Transverse colon (tissue), 4 donors: Measurements from ENCODE around the gene MPRIP. TPM values are rescaled to one million over a fixed set of nuclear protein-coding genes. Genes with fewer than 3 reads are reported as not detected.

Experiments
- DNase-seq: peaks from one replicate; pipeline ENCODE4 v3.0.0-alpha.2; 2019
- H3K27ac ChIP-seq, 4 donors: fragments of 200-600 bp; sonication (generic); 2 replicates each; pipeline ENCODE4 v1.5.1; 2016 to 2018; ENCODE audit warnings: inconsistent platforms in 4 of 4
- H3K27me3 ChIP-seq: fragments of 200-600 bp; sonication (generic); 2 replicates; pipeline ENCODE4 v1.5.1; 2017; ENCODE audit warnings: inconsistent platforms
- H3K36me3 ChIP-seq, 4 donors: fragments of 200-600 bp; sonication (generic); 2 replicates each; pipeline ENCODE4 v1.5.1; 2017 to 2019; ENCODE audit warnings: inconsistent platforms in 4 of 4
- H3K4me1 ChIP-seq, 4 donors: fragments of 200-600 bp; sonication (generic); 2 replicates each; pipeline ENCODE4 v1.5.1; 2017 to 2020; ENCODE audit warnings: inconsistent platforms in 4 of 4
- H3K4me3 ChIP-seq, 4 donors: fragments of 200-600 bp; sonication (generic); 1 replicate in 1 of 4; 2 replicates in 3 of 4; pipeline versions ENCODE4 v1.5.1 to v1.6.1; 2017 to 2019; ENCODE audit warnings: inconsistent platforms in 4 of 4
- H3K9me3 ChIP-seq, 2 donors: fragments of 200-600 bp; sonication (generic); 2 replicates each; pipeline ENCODE4 v1.5.1; 2017 to 2019; ENCODE audit warnings: inconsistent platforms in 2 of 2
- EP300 ChIP-seq: sonication (generic); formaldehyde crosslinking; IDR thresholded peaks from one replicate; pipeline ENCODE4 v1.6.1; 2017; ENCODE audit warnings: antibody characterized with exemption, low read depth
- POLR2A ChIP-seq: fragments of 450-650 bp; IDR thresholded peaks from one replicate; pipeline ENCODE4 v1.6.1; 2016; ENCODE audit warnings: antibody characterized with exemption, mild to moderate bottlenecking, moderate library complexity
- POLR2AphosphoS5 ChIP-seq, 3 donors: sonication (generic); formaldehyde crosslinking; IDR thresholded peaks; one replicate each; pipeline ENCODE4 v1.6.1; 2016; ENCODE audit warnings: antibody characterized with exemption in 3 of 3
- WGBS, 2 donors: methylation state at CpG; one replicate each; pipeline ENCODE4 v1.1.5; 2018; ENCODE audit warnings: low coverage in 1 of 2; 5-methylcytosine and 5-hydroxymethylcytosine counted together
- in situ Hi-C, 4 donors: fragments of 200-750 bp; cut with MboI; loops; one replicate each; pipeline versions ENCODE4 v1.15.0 to v1.15.1; 2017; ENCODE audit warnings: low sequenced_read_pairs in 3 of 4, low pct_ligation_motif_present in 1 of 4, low pct_unique_long_range_greater_than_20kb in 1 of 4
- intact Hi-C: fragments of 100-400 bp; cut with DNase I; formaldehyde crosslinking; loops from one replicate; pipeline ENCODE4 v1.15.1; 2023; ENCODE audit warnings: low total_unique reads
- total RNA-seq, 4 donors: library from RNA; depleted of rRNA; stranded (reverse); fragments of >200 nt; gene quantifications; one replicate each; pipeline ENCODE4 v1.1.0, GENCODE V29; 2016
- TF ChIP-seq, protein P1 (sequence below), 5 experiments: fragments of 200-600 bp in 3 of 5; fragments of 450-650 bp in 2 of 5; sonication (generic) in 3 of 5; IDR thresholded peaks; 1 replicate in 2 of 5; 2 replicates in 3 of 5; pipeline ENCODE4 v1.5.1; 2016 to 2017; ENCODE audit warnings: antibody characterized with exemption in 5 of 5, inconsistent platforms in 3 of 5, mild to moderate bottlenecking in 2 of 5, moderate library complexity in 1 of 5

The MPRIP gene
- total RNA-seq, 4 donors from 2014 or later = 124 to 368 (median 158) TPM

DNA sequence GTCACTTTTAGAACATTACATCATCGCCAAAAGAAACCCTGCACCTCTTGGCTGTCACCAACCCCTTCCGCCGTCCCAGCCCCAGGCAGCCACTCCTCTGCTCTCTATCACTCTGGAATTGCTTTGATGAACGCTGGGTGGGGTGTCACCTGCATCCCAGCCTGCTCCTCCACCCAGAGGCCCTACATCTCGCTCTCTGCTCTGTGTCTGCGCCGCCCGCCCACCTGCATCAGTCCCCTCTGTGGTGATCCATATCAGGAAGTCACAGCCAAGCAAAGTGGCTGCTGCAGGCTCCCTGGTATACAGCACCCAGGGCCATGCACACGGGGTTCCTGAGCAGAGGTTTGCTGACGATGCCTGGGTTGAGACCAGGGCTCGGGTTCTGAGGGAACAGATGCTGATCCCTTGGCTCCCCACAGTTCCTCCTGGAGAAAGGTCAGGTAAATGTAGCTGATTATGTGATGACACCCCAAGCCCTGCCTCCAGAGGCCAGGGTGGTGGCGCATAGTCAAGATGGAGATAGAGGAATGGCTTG lies 30.8 kb downstream of the MPRIP start:
- WGBS, 2 donors = 83 to 92% methylated on average over 1 to 12 of the region's 12 CpGs
- Histone ChIP-seq H3K27me3 (no peaks in the 10 kb centered on the region), H3K27ac (no peak overlapping the region), H3K9me3 (no peaks in the 10 kb centered on the region), H3K36me3 (no peaks in the 10 kb centered on the region), H3K4me1 (peaks cover 16 to 62% (median 44%) of the 10 kb centered on the region in 4 donors), H3K4me3 (no peak overlapping the region)
- TF ChIP-seq, protein P1, sequence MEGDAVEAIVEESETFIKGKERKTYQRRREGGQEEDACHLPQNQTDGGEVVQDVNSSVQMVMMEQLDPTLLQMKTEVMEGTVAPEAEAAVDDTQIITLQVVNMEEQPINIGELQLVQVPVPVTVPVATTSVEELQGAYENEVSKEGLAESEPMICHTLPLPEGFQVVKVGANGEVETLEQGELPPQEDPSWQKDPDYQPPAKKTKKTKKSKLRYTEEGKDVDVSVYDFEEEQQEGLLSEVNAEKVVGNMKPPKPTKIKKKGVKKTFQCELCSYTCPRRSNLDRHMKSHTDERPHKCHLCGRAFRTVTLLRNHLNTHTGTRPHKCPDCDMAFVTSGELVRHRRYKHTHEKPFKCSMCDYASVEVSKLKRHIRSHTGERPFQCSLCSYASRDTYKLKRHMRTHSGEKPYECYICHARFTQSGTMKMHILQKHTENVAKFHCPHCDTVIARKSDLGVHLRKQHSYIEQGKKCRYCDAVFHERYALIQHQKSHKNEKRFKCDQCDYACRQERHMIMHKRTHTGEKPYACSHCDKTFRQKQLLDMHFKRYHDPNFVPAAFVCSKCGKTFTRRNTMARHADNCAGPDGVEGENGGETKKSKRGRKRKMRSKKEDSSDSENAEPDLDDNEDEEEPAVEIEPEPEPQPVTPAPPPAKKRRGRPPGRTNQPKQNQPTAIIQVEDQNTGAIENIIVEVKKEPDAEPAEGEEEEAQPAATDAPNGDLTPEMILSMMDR (IDR thresholded peaks at IDR 0.05) = no peak
- TF ChIP-seq POLR2A (no peak), EP300 (no peak), POLR2AphosphoS5 (IDR thresholded peaks at IDR 0.05) (no peak)
- in situ Hi-C loops = no loop called here
- DNase-seq = no peak
- intact Hi-C loops = no loop called here

DNA sequence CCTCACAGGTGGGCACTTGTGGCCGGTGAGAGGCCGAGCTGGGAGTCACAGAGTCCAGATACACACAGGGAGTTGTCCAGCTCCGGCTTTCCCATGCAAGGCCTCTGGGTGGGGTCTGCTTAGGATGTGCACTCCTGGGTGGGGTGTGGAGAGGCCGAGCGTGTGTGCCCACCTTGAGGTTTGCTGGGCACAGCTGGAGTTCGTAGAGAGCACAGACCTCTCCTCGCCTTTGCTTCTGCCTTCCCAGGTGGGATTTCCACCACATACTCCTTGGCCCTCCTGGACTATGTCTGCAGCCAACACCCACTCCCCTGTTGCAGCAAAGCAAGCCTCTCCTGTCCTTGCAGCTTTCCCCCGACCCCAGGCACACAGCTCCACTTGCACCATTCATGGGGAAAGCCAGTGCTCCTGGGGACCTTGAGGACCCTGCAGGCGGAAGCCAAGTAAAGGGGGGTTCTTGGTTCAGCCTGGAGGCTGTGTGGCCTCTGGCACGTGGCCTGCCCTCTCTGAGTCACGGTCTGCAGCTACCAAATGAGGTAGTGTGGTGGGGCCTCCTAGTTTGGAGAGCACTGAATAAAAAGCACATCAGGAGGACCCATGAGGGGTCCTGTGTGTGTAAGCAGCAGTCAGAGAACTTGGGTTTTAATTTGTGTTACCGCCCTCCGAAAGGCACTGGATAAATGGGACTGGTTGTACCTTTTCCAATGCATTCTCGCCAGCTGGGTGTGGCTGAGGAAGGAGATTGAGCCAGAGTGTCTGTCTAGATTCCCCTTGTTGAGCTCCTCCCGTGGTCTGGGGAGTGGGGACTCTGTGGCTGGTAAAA lies 31.5 kb downstream of the MPRIP start:
- intact Hi-C loops = no loop called here
- DNase-seq = no peak
- Histone ChIP-seq H3K36me3 (no peaks in the 10 kb centered on the region), H3K27ac (peak overlapping the region in 3 of 4 donors; percentile 39 to 57 (median 40)), H3K4me1 (peaks cover 23 to 69% (median 51%) of the 10 kb centered on the region in 4 donors), H3K27me3 (no peaks in the 10 kb centered on the region), H3K4me3 (no peak overlapping the region), H3K9me3 (no peaks in the 10 kb centered on the region)
- in situ Hi-C loops = no loop called here
- no peak for TF ChIP-seq POLR2A
- WGBS, 2 donors = 81% methylated on average over 14 of the region's 15 CpGs; no CpG with 5 or more reads in 1 of the 2 donors

DNA sequence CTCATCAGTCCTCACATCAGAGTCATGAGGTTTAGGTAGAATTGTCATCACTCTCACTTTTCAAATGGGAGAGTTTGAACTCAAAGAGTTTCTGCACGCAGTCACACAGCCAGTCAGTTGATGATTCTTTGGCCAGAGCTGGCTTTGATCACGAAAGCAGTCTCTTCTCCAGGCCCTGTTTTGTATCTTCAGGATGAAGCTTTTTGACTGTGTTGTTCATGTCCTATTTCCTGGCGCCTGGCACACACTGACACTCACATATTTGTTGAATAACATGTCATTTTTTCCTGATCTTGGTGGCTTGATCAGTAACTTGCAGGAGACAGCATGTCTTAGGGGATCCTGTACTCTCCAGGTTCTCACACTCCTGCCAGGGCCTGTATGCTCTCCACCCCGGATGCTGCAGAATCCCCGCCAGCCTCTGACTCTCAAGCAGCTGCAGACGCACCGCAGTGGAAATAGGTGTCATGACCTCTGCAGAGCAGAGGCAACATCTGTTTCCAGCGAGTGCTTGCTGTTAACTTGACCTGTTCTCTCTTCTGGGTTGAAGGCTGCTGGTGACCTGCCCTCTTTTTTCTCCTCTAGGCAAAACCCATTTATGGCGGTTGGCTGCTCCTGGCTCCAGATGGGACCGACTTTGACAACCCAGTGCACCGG lies 33.0 kb downstream of the MPRIP start:
- 69 to 72% methylated on average over 8 to 11 of the region's 11 CpGs for WGBS, 2 donors
- DNase-seq = no peak

DNA sequence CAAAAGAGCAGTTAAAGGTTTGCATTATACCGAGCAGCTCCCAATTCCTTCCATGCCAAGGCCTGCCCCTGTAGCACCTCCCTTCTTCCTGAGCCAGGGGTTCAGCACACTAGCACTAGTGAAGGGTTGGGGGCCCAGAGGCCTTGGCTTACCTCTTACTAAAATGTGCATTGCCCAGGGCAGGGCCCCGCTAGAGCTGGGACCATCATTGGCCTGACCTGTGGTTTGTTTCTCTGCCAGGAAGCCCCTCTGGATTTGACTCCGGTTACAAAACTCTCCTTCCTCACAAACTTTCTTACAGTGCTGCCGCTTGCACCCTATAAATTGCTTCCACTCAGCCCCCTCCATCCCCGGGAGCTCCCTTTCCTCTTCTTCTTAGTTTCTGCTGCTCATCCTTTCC lies 33.8 kb downstream of the MPRIP start:
- in situ Hi-C loops = no loop called here
- DNase-seq = no peak

More for the DNA sequence above, 33.0 kb downstream of the MPRIP start:
- Histone ChIP-seq H3K36me3 (no peaks in the 10 kb centered on the region), H3K4me1 (peaks cover 37 to 84% (median 64%) of the 10 kb centered on the region in 4 donors), H3K27me3 (no peaks in the 10 kb centered on the region), H3K4me3 (no peak overlapping the region), H3K27ac (peak overlapping the region in 3 of 4 donors; percentile 39 to 57 (median 40)), H3K9me3 (no peaks in the 10 kb centered on the region)
- TF ChIP-seq, protein P1 (IDR thresholded peaks at IDR 0.05) = no peak
- no peak for TF ChIP-seq EP300
- no peak for TF ChIP-seq POLR2A
- TF ChIP-seq POLR2AphosphoS5 (IDR thresholded peaks at IDR 0.05) = no peak
- intact Hi-C loops = no loop called here
- in situ Hi-C loops = no loop called here

More for the DNA sequence above, 33.8 kb downstream of the MPRIP start:
- no peak overlapping the region for H3K4me3 ChIP-seq
- no peak for TF ChIP-seq POLR2AphosphoS5 (IDR thresholded peaks at IDR 0.05)
- TF ChIP-seq POLR2A = no peak
- no peak for TF ChIP-seq EP300
- TF ChIP-seq, protein P1 (IDR thresholded peaks at IDR 0.05) = no peak
- no peaks in the 10 kb centered on the region for H3K36me3 ChIP-seq
- no peaks in the 10 kb centered on the region for H3K27me3 ChIP-seq
- peaks cover 44 to 86% (median 66%) of the 10 kb centered on the region in 4 donors for H3K4me1 ChIP-seq
- H3K9me3 ChIP-seq = no peaks in the 10 kb centered on the region
- intact Hi-C loops = no loop called here
- WGBS, 2 donors = 90 to 95% methylated on average over 3 to 5 of the region's 5 CpGs
- H3K27ac ChIP-seq = peak overlapping the region in 3 of 4 donors; percentile 39 to 57 (median 40)
